ENCODE data around the gene TMSB15B. TPM values are rescaled to one million over a fixed set of nuclear protein-coding genes. Genes with fewer than 3 reads are reported as not detected.
"Not testable (repeated sequence)": the region's sequence is repeated elsewhere in the genome, so short reads cannot be mapped to it uniquely, and the experiment has no call there.

TMSB15B gene
- total RNA-seq, 1 donor from 2014 or later = 5.1 TPM

GRCh38 chrX:104013606-104014005 is 51.2 kb downstream of the TMSB15B start, which contains the start of gene H2BW1:
Gene H2BW1 (minus strand): TSS chrX:104013708. CDS start chrX:104013576, 132 bp downstream.
- ATAC-seq = no peak
- intact Hi-C loops (cut with DNase I) = no loop called here
- no peak for DNase-seq (ENCODE audit: low spot score)

- intact Hi-C loops (cut with DNase I); ATAC-seq; DNase-seq (ENCODE audit: low spot score): not testable (repeated sequence)
Observed at GRCh38 chrX:104015576-104015975, 53.1 kb downstream of the TMSB15B start.

Other genes starting within 250 kb of the TMSB15B start
- 637 TPM for gene PLP1, start 185.8 kb upstream of the TMSB15B start, total RNA-seq
- 3.8 TPM for gene RAB9B, start 130.4 kb upstream of the TMSB15B start, total RNA-seq
- gene H2BW1, start 51.1 kb downstream of the TMSB15B start, total RNA-seq = not detected
- not detected for gene H2BW2, start 77.3 kb downstream of the TMSB15B start, total RNA-seq
- 2.4 TPM for gene TMSB15C, start 113.6 kb downstream of the TMSB15B start, total RNA-seq
- gene ZCCHC18, start 149.9 kb downstream of the TMSB15B start, total RNA-seq = 1.5 TPM
- gene SLC25A53, start 194.4 kb downstream of the TMSB15B start, total RNA-seq = 15.6 TPM
- gene FAM199X, start 203.8 kb downstream of the TMSB15B start, total RNA-seq = 23.4 TPM

Data from sciatic nerve (tissue), 2 donors.